Skeletal muscle cell (primary cell): ENCODE results near the gene KCNMA1.

Experiments
- DNase-seq: peaks from one replicate; pipeline ENCODE4 v3.0.0-alpha.2; 2010; ENCODE audit warnings: low read depth
- H3K4me3 ChIP-seq: 2 replicates; pipeline ENCODE4 v1.5.1; 2011; ENCODE audit warnings: low read depth, mild to moderate bottlenecking, control low read depth, low read length, moderate library complexity

Gene KCNMA1

GRCh38 chr10:77478962-77479359, 158.6 kb downstream of the KCNMA1 start:
- no peak for DNase-seq
- no peak overlapping the region for H3K4me3 ChIP-seq

DNA sequence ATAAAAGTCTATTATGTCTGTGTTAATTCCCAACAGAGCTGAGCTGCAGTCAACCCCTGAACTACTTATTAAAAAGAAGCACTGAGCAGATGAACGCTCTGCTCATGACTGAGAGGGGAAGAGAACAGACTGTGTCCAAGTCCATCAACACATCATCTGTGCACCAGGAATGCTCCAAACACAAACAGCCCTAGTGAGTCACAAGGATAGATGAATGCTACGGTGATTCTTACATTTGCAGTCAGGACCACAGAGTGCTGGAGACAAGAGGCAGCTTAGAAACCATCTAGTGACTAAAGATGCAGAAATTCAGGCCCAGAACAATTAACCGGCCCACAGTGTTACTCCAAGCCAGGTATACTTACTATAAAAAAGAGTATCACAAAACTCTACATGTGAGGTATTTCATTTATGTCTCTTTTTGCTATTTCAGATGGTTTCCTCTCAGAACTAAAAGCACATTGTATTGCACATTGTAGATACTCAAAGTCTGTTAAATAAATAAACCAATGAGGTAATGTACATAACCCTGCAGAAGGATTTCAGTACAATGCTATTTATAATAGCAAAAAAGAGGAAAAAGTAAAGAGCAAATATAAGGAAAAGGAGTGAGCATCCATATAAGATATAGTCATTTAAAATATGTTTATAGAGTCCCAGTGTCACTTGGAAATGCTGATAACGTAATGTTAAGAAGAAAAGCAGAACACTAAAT, 159.2 kb downstream of the KCNMA1 start:
- no peak overlapping the region for H3K4me3 ChIP-seq
- peak; percentile 84 for DNase-seq

DNA sequence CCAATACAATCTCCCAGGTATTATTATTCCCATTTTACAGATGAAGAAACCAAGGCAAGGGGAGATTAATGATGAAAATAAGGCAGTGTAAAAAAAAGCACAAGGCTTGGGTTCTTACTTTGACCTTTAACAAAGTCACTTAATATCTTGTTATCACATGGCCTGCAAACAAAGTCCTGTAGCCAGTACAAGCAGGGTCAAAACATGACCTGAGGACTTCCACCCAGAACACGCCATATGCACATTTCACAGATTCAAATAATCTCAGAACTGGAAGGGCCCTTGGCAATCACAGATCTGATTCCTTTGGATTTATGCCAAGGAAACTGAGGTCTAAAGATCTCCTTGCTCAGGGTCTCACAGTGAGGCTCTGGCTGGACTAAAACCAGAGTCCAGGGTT, 162.1 kb downstream of the KCNMA1 start:
- H3K4me3 ChIP-seq, result no peak overlapping the region
- no peak for DNase-seq

DNA sequence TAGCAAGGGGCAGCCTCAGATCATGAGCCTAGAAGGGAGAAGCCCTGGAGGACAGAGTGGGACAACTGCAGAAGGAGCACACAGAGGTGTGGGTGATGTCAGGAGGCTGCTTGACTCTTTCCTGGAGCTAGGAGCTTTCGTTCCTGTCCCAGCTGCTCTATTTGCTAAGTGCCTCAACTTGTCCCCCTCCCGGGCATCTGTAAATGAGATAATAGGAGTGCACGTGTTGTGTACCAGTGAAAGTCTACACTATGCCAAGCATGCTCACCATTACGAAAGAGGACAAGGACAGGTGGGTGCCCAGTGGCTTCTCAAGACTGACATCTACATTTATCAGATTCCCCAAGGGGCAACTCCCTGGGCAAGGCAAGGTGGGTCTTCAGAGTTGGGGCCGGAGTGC, 162.7 kb downstream of the KCNMA1 start:
- DNase-seq, result no peak
- H3K4me3 ChIP-seq, result no peak overlapping the region

DNA sequence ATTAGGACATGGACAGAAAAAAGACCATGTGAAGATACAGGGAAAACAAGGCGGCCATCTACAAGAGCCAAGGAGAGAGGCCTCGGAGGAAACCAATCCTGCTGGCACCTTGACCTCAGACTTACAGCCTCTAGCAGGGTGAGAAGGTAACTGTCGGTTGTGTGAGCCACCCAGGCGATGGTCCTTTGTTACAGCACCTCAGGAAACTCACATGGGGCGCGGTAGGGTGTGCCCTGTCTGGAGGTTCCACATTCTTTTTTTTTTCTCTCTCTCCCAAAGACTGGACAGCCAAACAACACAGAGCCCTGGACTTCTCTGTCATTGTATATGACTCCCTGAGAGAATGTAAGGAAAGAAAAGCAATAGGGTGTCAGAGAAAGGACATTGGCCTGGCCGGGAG, 163.2 kb downstream of the KCNMA1 start:
- H3K4me3 ChIP-seq, result no peak overlapping the region
- DNase-seq, result no peak

GRCh38 chr10:77472146-77472545, 165.5 kb downstream of the KCNMA1 start:
- DNase-seq, result no peak
- H3K4me3 ChIP-seq, result no peak overlapping the region

DNA sequence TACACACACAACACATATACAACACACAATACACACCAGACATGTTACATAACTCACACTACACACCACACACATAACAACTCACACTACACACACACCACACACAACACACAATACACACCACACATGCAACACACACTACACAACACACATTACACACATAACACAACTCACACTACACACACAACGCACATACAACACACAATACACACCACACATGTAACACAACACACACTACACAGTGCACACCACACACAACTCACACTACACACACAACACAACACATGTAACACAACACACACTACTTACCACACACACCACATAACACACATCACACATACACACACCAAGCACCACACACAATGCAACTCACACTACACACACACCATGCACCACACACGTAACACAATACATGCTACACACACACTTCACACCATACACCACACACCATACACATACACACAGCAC, 166.5 kb downstream of the KCNMA1 start:
- no peak for DNase-seq
- H3K4me3 ChIP-seq, result no peak overlapping the region

DNA sequence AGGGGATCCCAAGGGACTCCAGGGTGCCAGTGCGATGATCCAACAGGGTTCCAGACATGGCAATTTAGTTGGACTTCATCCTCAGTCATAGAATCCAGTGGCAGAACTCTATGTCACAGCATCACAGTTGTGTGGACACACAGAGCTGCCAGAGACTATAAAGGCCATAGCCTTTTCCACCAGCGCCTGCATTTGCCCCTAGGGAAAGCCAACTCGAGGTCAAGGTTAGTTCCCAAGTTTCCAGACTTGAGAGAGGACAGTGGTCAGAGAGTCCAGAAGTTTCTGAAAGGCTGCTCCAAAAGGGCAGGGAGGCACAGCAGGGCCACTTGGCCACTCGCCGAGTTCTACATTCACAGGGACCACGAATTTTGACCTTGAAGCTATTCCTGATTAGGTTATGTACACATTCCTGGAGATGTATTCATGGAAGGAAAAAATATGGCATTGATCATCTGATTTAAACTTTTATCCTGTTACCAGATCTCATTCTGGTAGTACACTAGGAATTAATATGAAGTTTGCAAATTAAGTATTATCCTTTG, 170.1 kb downstream of the KCNMA1 start:
- DNase-seq, result no peak
- H3K4me3 ChIP-seq, result no peak overlapping the region

- no peak overlapping the region for H3K4me3 ChIP-seq
- DNase-seq, result peak; percentile 20
Observed at GRCh38 chr10:77463967-77464745, 173.5 kb downstream of the KCNMA1 start.

- DNase-seq, result no peak
- no peak overlapping the region for H3K4me3 ChIP-seq
Observed at GRCh38 chr10:77463499-77463898, 174.1 kb downstream of the KCNMA1 start.

GRCh38 chr10:77461636-77462296, 175.8 kb downstream of the KCNMA1 start:
- DNase-seq, result no peak
- H3K4me3 ChIP-seq, result no peak overlapping the region

GRCh38 chr10:77459905-77460304, 177.7 kb downstream of the KCNMA1 start:
- no peak for DNase-seq
- H3K4me3 ChIP-seq, result no peak overlapping the region

GRCh38 chr10:77458986-77459590, 178.5 kb downstream of the KCNMA1 start:
- DNase-seq, result peak; percentile 38
- no peak overlapping the region for H3K4me3 ChIP-seq

DNA sequence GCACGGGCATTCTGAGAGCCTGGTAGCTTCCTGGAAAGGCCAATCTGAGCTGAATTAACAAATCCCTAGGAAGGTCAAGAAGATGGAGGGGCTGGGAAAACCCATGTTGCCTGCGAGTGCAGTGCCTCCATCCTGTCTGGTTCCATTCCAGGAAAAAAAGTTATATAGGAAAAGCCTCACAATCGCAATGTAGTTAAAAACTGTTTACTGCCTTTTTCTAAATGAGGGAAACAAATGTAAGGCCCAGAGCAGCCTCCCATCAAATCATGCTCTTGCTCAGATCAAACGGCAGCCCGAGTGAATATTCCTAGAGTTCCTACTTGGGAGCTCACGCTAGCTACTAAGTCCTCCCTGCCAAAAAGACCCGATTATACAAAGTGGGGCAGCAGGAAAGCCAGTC, 179.9 kb downstream of the KCNMA1 start:
- no peak for DNase-seq
- no peak overlapping the region for H3K4me3 ChIP-seq

GRCh38 chr10:77457266-77457665, 180.3 kb downstream of the KCNMA1 start:
- no peak for DNase-seq

DNA sequence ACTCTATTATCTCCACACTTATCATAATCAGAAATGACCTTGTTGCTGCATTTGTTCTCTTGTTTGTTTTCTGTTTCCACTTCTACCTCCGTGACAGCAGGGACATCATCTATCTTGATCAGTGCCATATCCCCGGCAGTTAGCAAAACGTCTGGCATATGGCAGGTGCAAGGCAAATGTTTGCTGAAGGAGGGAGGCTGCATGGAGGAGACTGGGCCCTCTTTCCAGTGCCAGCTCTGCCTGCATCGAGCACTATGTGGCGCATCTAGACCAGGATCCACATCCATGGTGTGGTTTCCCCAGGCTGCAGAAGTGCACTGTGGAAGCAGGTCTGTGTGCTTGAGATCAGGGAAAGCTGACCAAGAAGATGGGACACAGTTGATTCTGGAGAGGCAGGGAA, 181.2 kb downstream of the KCNMA1 start:
- H3K4me3 ChIP-seq, result no peak overlapping the region
- no peak for DNase-seq

More at GRCh38 chr10:77457266-77457665, 180.3 kb downstream of the KCNMA1 start:
- no peak overlapping the region for H3K4me3 ChIP-seq

GRCh38 chr10:77455561-77455960, 182.0 kb downstream of the KCNMA1 start:
- H3K4me3 ChIP-seq, result no peak overlapping the region
- DNase-seq, result no peak

DNA sequence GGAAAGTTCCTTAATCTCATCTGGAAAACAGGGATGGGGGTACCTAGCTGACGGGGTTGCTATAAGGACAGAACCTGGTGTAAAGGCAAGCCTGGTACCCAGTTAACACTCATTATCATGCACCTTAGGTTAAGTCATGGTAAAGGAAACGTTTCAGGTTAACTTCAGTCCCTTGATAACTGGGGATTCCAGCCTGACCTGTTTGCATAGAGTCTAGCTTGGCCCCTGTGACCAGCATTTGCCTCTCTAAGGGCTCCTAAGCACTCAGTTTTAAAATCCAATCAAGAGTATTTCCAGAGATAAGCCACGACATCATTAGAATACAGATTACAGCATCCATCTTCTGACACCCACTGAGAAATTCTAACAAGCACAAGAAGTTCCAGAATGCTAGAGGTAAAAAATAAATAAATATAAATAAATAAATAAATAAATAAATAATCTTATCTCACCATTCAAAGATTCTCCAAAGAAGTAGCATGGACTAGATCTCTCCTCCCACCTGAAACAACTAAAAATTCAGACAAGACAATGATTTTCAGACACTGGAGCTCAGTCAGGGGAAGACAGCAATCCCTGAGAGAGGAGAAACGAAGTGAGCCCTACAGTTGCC, 184.6 kb downstream of the KCNMA1 start:
- no peak overlapping the region for H3K4me3 ChIP-seq
- DNase-seq, result no peak

GRCh38 chr10:77451886-77452285, 185.7 kb downstream of the KCNMA1 start:
- no peak overlapping the region for H3K4me3 ChIP-seq
- DNase-seq, result no peak
